ENCODE data around the gene HS3ST3B1.

- no peak for TF ChIP-seq IRF1 (CRISPR knock-in tag; IDR thresholded peaks at IDR 0.05)
- no peak for TF ChIP-seq ELF4 (CRISPR knock-in tag; IDR thresholded peaks at IDR 0.05; ENCODE audit: low read depth)
- no peak for TF ChIP-seq CTCF (IDR thresholded peaks at IDR 0.05)
- TF ChIP-seq STAT6 (CRISPR knock-in tag; conservative IDR thresholded peaks at IDR 0.05; ENCODE audit: low read depth): no peak
- no peak for TF ChIP-seq USF2 (CRISPR knock-in tag; IDR thresholded peaks at IDR 0.05)
- TF ChIP-seq ZNF263 (CRISPR knock-in tag; IDR thresholded peaks at IDR 0.05; ENCODE audit: low read depth): no peak
- no peak for TF ChIP-seq AR (CRISPR knock-in tag; IDR thresholded peaks at IDR 0.05)
- no peak for TF ChIP-seq ZBTB21 (CRISPR knock-in tag; IDR thresholded peaks at IDR 0.05; ENCODE audit: borderline replicate concordance)
- TF ChIP-seq E2F4 (CRISPR knock-in tag; IDR thresholded peaks at IDR 0.05; ENCODE audit: borderline replicate concordance, low read depth): no peak
- TF ChIP-seq FOXJ3 (CRISPR knock-in tag; IDR thresholded peaks at IDR 0.05; ENCODE audit: borderline replicate concordance): no peak
- no peak for TF ChIP-seq ESRRA (CRISPR knock-in tag; IDR thresholded peaks at IDR 0.05; ENCODE audit: borderline replicate concordance)
Observed at GRCh38 chr17:14306596-14306995, 5.7 kb downstream of the HS3ST3B1 start.

Data from WTC11 (cell line).